HepG2 (cell line): Measurements from ENCODE around the gene GDF9. TPM values are rescaled to one million over a fixed set of nuclear protein-coding genes. Genes with fewer than 3 reads are reported as not detected.

Source experiments
- CHCHD3 ChIP-seq: sonication (generic); formaldehyde crosslinking; IDR thresholded peaks from 2 replicates; pipeline ENCODE4 v1.8.0; 2022; ENCODE audit warnings: mild to moderate bottlenecking, missing genetic modification reagents, moderate library complexity
- DZIP1 ChIP-seq: sonication (generic); formaldehyde crosslinking; IDR thresholded peaks from 2 replicates; pipeline ENCODE4 v1.5.0; 2020; ENCODE audit warnings: mild to moderate bottlenecking, missing genetic modification reagents
- HES4 ChIP-seq: sonication (generic); formaldehyde crosslinking; IDR thresholded peaks from 2 replicates; pipeline ENCODE4 v1.9.0; 2021; ENCODE audit warnings: mild to moderate bottlenecking, missing genetic modification reagents, borderline replicate concordance
- HOXA5 ChIP-seq: sonication (generic); formaldehyde crosslinking; IDR thresholded peaks from 2 replicates; pipeline ENCODE4 v1.4.0; 2020; ENCODE audit warnings: missing genetic modification reagents
- KLF9 ChIP-seq: IDR thresholded peaks from 2 replicates; pipeline ENCODE4 v1.6.1; 2016; ENCODE audit warnings: low read depth
- LCORL ChIP-seq, 2 experiments: fragments of 450-650 bp in 1 of 2; sonication (generic) in 1 of 2; formaldehyde crosslinking in 1 of 2; IDR thresholded peaks; 2 replicates each; pipeline versions ENCODE4 v1.5.0 to v1.6.1; 2017 to 2020; ENCODE audit warnings: antibody characterized with exemption in 1 of 2, missing genetic modification reagents in 1 of 2
- MYC ChIP-seq: sonication (generic); formaldehyde crosslinking; IDR thresholded peaks from 2 replicates; pipeline ENCODE4 v1.9.0; 2021; ENCODE audit warnings: missing genetic modification reagents, borderline replicate concordance
- NCOA1 ChIP-seq: sonication (generic); formaldehyde crosslinking; IDR thresholded peaks from 2 replicates; pipeline ENCODE4 v1.9.0; 2021; ENCODE audit warnings: missing genetic modification reagents
- PHF5A ChIP-seq: IDR thresholded peaks from one replicate; pipeline ENCODE4 v1.6.1; 2018; ENCODE audit warnings: low read depth, missing genetic modification reagents; ENCODE audit not compliant: unreplicated experiment
- POLR2A ChIP-seq, 2 experiments: IDR thresholded peaks; 2 replicates each; pipeline ENCODE4 v1.6.1; 2011; ENCODE audit warnings: low read depth in 2 of 2, low read length in 2 of 2, mild to moderate bottlenecking in 1 of 2, moderate library complexity in 1 of 2; ENCODE audit not compliant: insufficient read depth in 1 of 2
- PRDM15 ChIP-seq: sonication (generic); formaldehyde crosslinking; IDR thresholded peaks from 2 replicates; pipeline ENCODE4 v1.4.0; 2020; ENCODE audit warnings: missing genetic modification reagents
- TFAP4 ChIP-seq: sonication (generic); IDR thresholded peaks from 2 replicates; pipeline ENCODE4 v1.6.1; 2016; ENCODE audit warnings: low read depth, borderline replicate concordance
- ZNF160 ChIP-seq: sonication (generic); formaldehyde crosslinking; IDR thresholded peaks from 2 replicates; pipeline ENCODE4 v1.8.0; 2022; ENCODE audit warnings: mild to moderate bottlenecking, inconsistent platforms, missing genetic modification reagents
- ZNF441 ChIP-seq: sonication (generic); formaldehyde crosslinking; IDR thresholded peaks from 2 replicates; pipeline ENCODE4 v1.7.0; 2021; ENCODE audit warnings: missing genetic modification reagents, borderline replicate concordance
- ZNF513 ChIP-seq: sonication (generic); formaldehyde crosslinking; conservative IDR thresholded peaks from 2 replicates; pipeline ENCODE4 v1.5.0; 2020; ENCODE audit warnings: missing genetic modification reagents
- ZNF543 ChIP-seq: sonication (generic); formaldehyde crosslinking; IDR thresholded peaks from 2 replicates; pipeline ENCODE4 v1.4.0; 2020; ENCODE audit warnings: mild to moderate bottlenecking, missing genetic modification reagents
- ZNF879 ChIP-seq: sonication (generic); formaldehyde crosslinking; IDR thresholded peaks from 2 replicates; pipeline ENCODE4 v1.8.1; 2023; ENCODE audit warnings: missing genetic modification reagents
- ZSCAN31 ChIP-seq: sonication (generic); formaldehyde crosslinking; IDR thresholded peaks from 2 replicates; pipeline ENCODE4 v1.5.0; 2020; ENCODE audit warnings: low read depth, mild to moderate bottlenecking, missing genetic modification reagents
- polyA plus RNA-seq, 8 experiments: library from polyadenylated mRNA; depleted of rRNA in 3 of 8; stranded (reverse) in 7 of 8; unstranded in 1 of 8; fragments of >200 nt; fragmentation: Illumina TruSeq in 4 of 8; extraction: Trizol in 4 of 8; gene quantifications; 2 replicates each; pipeline versions ENCODE4 v1.2.1 to v1.2.3, GENCODE V29; 2011 to 2016; ENCODE audit warnings: low read depth in 4 of 8, missing spikeins in 1 of 8, mixed read lengths in 1 of 8; ENCODE audit not compliant: insufficient read depth in 1 of 8
- total RNA-seq, 5 experiments: library from RNA; depleted of rRNA; stranded (reverse); fragments of >200 nt; fragmentation: Illumina TruSeq; extraction: Trizol; gene quantifications; 2 replicates each; pipeline ENCODE4 v1.2.3, GENCODE V29; 2016; ENCODE audit warnings: low read depth in 1 of 5

The GDF9 gene
- total and polyA plus RNA-seq, 2 of the 13 experiments (the other 11 are each of a cell fraction or from before 2014, with no cell fraction given): 0.33 to 0.38 TPM

- no peak for TF ChIP-seq ZNF513 (CRISPR knock-in tag)
- TF ChIP-seq HES4 (CRISPR knock-in tag): no peak
- no peak for TF ChIP-seq TFAP4
- 0 out of 2 replicates have a peak, but pooled peaks have one; percentile 43 for TF ChIP-seq KLF9 (CRISPR knock-in tag)
- peak; percentile 63; the same call in 1 of the 2 replicates for TF ChIP-seq NCOA1 (CRISPR knock-in tag)
- no peak for TF ChIP-seq ZNF160 (CRISPR knock-in tag)
- TF ChIP-seq PHF5A (CRISPR knock-in tag): no peak
- peak; percentile 68; the same call in 1 of the 2 replicates for TF ChIP-seq ZNF441 (CRISPR knock-in tag)
- peak; percentile 58; the same call in 1 of the 2 replicates for TF ChIP-seq ZNF879
- peak in 1 of 2 experiments; percentile 66; a peak in 2 of 4 replicates for TF ChIP-seq POLR2A (IDR thresholded peaks at IDR 0.05; ENCODE audit: insufficient read depth in 1 of 2, low read depth in 2 of 2, low read length in 2 of 2)
- TF ChIP-seq ZSCAN31 (CRISPR knock-in tag): no peak; the same call in 1 of the 2 replicates
- TF ChIP-seq LCORL (IDR thresholded peaks at IDR 0.05): no peak
- peak; percentile 51; the same call in 1 of the 2 replicates for TF ChIP-seq LCORL (CRISPR knock-in tag; IDR thresholded peaks at IDR 0.05)
- TF ChIP-seq ZNF543: peak; percentile 12; the same call in 1 of the 2 replicates
- peak; percentile 63; the same call in 1 of the 2 replicates for TF ChIP-seq MYC (CRISPR knock-in tag)
- no peak for TF ChIP-seq CHCHD3
- TF ChIP-seq PRDM15 (CRISPR knock-in tag): peak; percentile 53; the same call in 1 of the 2 replicates
- no peak for TF ChIP-seq DZIP1 (CRISPR knock-in tag)
- peak; percentile 23; the same call in 1 of the 2 replicates for TF ChIP-seq HOXA5 (CRISPR knock-in tag)
Observed at GRCh38 chr5:132830436-132831094, 35.7 kb downstream of the GDF9 start, which contains the start of gene SHROOM1 (continued).
